NCI-H446 treated with DMSO at 0.1 percent for 48 hours (cell line): ENCODE measurements around the gene IL31.
"Not testable (repeated sequence)": the region's sequence is repeated elsewhere in the genome, so short reads cannot be mapped to it uniquely, and the experiment has no call there.

Source experiments
- DNase-seq: peaks from one replicate; lab custom pipeline; 2025; lab: John Stamatoyannopoulos, UW

Gene IL31

DNA sequence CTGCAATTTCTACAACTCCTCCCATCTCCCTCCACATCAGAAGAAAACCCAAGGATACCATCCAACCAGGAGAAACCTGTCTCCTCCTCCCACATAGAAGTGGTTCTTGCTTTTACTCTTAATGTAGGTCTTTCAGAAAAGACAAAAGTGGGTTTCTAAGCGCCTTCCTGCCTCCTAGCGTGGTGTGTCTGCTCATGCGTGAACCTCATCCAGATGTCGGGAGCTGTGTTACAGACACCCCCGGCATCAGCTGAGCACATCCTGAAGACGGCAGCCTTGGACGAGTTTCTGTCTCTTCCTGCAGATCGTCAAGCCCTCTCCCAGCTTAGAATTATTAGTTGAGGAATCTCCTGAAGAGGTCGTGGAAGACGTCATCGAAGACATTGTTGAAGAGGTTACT, 18.4 kb upstream of the IL31 start:
- no peak for DNase-seq

DNA sequence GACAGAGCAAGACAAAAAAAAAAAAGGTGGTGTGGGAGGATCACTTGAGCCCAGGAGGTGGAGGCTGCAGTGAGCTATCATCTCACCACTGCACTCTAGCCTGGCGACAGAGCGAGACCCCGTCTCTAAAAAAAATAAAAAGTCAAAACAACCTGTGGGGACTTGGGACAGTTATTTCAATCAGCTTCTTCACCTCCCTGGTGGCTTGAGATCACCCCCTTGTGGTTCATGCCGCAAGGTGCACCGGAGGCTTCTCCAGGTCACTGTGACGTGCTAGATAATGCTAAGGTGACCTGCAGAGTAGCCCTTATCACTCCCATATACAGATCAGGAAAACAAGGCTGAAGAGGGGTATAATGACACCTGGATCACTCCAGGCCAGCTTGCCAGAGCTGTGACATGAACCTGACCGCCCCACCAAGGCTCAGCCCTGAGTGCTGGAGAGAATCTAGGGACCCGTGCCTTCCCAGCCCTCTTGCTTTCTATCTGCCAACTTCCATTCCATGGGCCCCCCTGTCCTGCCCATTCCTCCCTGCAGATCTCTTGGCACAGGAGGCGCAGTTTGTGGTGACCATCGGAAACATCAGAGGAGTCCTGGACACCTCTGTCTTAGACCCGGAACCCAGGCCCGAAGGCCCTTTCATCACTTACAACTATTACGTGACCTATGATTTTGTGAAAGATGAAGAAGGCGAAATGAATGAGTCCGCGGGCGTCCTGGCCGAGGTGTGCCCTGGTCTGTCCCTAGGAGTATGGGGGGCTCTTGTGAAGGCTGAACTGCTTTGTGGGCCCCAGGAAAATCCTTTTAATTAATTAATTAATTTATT, 17.0 kb upstream of the IL31 start:
- DNase-seq, result no peak

DNA sequence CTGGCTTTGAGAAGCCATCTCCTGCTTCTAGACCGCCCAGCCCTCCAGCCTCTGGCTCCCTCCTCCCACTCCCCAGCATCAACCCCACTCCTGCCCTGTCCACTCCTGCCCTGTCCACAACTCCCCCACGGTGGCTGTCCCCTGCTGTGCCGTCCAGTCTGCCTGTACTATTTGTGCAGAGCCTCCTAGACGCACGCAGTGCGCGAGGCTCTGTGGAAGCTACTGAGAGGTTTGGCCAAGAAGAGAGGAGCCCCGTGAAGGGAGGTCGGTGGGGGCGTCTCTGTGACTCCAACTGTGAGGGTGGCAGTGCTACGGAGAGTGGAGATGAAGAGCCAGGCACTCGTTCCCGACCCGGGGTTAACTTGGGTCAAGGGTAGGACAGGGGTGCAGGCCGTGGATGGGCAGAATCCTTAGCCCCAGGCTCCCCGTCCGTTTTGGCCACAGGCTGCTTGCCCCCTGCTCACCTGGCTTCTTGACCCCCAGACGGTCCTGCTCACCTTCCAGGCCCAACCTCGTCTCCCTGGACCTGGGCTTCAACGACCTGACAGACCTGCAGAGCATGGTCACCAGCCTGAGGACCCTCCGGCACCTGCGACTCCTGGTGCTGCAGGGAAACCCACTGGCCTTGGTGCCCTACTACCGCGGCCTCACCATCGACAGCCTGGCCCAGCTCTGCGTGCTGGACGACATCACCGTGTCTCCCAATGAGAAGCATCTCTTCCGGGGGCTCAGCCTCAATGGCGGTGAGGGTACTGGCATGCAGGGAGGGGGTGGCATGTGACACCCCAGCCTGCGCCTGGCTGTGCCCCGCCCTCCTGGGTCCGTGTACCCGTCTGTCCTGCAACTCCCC, 15.8 kb upstream of the IL31 start:
- no peak for DNase-seq

DNA sequence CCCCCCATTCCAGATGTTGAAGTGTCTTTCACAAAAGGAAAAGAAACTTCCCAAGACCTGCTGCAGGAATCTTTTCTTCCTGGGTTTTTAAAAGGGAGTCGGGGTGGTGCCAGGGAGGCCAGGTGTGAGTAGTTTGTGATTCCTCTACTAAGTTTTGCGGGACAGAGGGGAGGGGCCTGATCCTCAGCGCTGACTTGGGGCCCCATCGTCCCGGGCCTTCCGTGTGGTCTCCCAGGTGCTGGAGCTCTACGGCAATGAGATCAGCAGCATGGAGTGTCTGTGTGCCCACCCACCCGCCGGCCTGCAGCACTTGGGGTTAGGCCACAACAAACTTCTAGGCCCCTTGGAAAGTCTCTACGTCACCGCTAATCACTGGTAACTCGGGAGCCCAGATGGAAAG, 13.4 kb upstream of the IL31 start:
- no peak for DNase-seq

DNA sequence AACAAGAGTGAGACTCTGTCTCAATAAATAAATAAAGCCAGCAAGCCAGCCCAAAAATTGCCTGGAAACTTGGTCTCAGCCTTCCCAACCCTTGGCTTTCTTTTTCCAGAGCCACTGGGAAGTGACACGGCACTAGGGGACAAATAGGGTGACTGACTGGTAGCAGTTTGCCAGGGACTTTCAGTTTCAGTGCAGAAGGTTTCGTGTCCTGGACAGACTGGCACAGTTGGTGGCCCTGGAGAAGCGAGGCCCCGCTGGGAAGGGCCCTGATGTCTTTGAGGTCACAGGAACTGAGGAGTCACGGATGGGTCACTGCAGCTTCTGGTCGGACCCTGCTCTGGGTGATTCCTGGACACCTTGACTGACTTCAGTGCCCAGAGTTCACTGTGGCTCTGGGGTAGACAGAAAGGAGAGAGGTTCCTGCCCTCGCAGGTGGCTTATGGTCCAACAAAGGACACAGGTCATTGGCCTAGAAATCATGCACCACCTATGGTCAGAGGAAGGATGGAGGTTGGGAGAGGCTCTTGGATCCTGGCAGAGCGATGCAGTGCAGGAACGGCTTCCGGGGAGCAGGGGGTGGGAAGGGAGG, 11.6 kb upstream of the IL31 start:
- DNase-seq, result no peak

DNA sequence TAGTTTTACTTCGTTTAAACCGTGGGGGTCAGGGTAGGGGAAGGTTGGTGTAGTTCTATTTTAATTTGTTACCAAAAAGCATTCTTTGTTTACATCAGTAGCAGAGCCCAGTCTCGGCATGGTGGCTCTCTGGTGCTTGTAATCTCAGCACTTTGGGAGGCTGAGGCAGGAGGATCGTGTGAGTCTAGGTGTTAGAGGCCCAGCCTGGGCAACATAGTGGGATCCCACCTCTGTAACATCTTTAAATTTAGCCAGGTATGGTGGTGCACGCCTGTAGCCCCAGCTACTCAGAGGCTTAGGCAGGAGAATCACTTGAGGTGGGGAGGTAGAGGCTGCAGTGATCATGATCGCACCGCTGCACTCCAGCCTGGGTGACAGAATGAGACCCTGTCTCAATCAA, 11.1 kb upstream of the IL31 start:
- no peak for DNase-seq

DNA sequence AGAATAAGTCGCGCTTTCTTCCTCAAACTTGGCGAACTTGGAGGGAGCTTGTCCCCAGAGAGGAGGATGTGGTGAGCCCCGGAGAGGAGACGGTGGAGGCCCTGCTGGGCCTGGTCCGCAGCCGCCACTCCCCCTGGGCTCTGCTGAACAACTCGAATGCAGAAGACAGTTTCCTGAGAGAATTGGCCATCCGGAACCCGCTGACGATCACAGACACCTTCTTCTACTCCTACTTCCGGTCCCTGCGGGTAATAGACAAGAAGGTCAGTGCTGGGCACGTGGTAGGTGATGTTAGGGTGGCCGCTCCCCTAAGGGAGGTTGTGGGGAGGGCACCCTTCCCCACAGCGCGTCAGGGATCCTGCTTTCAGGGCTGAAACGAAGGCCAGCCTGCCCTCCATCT, 10.5 kb upstream of the IL31 start:
- DNase-seq, result no peak

DNA sequence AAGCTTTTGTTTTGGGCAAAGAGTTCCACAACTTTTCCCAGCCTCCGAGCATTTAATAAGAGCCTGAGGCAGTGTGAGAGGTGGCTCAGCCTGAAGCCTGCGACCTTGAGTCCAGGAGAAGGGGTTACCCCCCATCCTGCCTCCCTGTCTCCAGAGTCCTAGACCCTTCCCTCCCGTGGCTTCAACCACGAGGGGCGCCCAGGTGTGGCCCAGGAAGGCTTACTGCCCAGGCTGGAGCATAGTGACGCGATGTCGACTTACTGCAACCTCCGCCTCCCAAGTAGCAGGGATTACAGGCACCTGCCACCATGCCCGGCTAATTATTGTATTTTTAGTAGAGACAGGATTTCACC, 9.5 kb upstream of the IL31 start:
- no peak for DNase-seq

DNA sequence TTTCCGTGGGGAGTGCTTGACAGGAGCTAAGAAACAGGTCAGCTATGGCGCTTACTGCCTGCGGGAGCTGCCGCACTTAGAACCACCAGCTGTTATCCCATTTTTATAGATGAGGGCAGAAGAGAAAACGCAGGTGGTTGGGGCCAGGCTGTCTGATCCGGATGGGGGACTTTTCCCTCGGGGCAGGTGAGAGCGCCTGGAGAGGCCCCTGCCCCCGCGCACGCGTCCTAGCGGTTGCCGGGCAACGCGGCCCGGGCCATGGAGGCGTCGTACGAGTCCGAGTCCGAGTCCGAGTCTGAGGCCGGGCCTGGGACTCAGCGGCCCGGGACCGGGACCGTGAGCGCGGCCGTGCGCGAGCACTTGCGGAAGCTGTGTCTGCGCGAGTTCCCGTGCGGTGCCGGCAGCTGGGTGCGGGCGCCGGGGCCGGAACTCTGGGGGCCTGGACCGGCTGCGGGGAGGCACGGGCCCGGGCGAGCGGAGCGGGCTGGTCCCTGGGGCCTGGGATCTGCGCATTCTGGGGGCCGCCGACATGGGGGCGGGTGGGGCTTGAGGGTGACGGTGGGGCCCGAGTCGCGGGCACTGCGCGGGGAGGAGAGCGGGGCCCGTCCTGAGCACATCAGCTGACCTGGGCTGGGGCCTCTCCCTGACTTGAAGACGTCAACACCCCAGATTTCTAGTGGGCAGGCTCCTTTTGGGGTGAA, 9.0 kb upstream of the IL31 start, which contains the start of gene LRRC43:
LRRC43 (plus strand) TSS at position 237 of the 701 bp plus-strand sequence; CDS start at position 259, 22 bp downstream.
- no peak for DNase-seq

DNA sequence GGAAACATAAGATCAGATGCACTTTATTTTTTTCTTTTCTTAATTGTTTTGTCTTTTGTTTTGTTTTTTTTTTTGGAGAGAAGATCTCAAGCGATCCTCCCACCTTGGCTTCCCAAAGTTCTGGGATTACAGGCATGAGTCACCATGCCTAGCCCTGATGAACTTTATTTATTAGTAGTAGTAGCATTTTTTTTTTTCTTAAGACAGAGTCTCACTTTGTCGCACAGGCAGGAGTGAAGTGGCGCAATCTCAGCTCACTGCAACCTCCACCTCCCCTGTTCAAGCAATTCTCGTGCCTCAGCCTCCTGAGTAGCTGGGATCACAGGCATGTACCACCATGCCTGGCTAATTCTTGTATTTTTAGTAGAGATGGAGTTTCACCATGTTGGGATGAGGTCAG, 2.5 kb upstream of the IL31 start:
- DNase-seq, result not testable (repeated sequence)

DNA sequence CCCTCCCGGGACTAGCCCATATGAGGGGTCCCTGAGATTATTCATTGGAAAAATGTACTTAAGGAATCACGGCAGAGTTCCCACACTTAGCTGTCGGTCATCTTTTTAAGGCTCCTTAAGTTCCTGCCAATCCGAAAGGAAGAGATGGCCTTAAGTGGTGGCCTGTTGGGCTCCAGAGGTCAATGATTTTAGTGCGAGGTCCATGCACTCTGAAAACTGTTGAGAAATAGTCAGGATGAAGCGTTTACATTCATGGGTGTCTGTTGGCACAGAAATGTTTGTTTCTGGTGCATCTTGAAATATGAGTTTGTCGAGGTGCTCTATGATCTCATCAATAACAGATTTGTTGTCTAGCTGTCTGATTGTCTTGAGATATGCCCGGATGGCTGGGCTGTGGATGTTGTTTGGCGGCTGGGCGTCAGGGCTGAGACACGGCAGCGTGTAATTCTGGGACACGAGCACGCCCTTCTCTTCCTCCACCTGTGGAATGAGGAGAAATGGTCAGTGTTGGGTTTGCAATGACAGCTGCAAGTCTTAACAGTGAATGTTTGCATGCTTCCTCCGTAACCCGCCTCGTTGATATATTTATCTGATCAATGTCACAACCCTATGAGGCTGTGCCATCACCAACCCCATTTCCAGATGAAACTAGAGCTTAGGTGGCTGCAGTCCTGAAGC, 1.6 kb downstream of the IL31 start:
- no peak for DNase-seq

DNA sequence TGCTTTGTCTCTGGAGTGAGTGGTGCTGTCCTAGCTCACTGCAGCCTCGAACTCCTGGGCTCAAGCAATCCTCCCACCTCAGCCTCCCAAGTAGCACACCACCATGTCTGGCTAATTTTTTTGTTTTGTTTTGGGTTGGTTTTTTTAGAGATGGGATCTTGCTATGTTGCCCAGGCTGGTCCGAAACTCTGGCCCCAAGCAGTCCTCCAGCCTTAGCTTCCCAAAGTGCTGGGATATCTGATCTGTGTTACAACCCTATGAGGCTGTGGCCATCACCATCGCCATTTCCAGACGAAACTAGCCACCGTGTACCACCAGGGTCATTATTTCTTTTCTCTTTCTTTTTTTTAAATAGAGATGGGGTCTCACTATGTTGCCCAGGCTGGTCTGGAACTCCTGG, 2.6 kb downstream of the IL31 start:
- DNase-seq, result no peak

DNA sequence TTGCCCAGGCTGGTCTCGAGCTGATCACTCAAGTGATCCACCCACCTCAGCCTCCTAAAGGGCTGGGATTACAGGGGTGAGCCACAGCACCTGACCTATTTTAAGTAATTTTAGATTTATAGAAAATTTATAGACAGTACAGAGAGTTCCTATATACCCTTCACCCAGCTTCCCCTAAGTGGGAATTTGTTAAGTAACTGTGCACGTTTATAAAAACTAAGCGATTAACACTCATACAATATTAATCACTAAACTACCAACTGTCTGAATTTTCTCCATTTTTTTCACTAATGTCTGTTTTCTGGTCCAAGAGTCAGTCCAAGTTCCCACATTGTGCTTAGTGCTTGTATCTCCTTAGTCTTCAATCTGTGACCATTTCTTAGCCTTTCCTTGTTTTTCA, 5.5 kb downstream of the IL31 start:
- no peak for DNase-seq

DNA sequence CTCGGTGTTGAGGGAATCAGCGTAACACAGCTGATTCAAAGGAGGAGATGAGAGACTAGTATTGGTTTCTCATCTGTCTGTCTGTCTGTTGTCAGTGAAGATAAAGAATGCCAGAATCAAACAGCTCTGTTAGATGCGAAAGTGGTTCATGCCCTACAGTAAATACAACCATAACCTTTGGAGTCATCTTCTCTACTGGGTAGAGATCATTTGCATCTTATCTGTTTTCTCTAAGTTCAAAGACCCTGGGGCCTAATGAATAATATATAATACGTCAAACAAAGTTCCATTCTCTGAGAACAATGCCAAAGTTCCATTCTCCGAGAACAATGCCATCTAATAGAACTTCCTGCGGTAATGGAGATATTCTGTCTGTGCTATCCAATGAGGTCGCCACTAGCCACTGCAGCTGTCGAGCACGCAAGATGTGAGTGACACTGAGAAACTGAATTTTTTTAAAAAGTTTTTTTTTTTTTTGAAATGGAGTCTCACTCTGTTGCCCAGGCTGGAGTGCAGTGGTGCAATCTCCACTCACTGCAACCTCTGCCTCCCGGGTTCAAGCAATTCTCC, 6.6 kb downstream of the IL31 start:
- DNase-seq, result no peak

DNA sequence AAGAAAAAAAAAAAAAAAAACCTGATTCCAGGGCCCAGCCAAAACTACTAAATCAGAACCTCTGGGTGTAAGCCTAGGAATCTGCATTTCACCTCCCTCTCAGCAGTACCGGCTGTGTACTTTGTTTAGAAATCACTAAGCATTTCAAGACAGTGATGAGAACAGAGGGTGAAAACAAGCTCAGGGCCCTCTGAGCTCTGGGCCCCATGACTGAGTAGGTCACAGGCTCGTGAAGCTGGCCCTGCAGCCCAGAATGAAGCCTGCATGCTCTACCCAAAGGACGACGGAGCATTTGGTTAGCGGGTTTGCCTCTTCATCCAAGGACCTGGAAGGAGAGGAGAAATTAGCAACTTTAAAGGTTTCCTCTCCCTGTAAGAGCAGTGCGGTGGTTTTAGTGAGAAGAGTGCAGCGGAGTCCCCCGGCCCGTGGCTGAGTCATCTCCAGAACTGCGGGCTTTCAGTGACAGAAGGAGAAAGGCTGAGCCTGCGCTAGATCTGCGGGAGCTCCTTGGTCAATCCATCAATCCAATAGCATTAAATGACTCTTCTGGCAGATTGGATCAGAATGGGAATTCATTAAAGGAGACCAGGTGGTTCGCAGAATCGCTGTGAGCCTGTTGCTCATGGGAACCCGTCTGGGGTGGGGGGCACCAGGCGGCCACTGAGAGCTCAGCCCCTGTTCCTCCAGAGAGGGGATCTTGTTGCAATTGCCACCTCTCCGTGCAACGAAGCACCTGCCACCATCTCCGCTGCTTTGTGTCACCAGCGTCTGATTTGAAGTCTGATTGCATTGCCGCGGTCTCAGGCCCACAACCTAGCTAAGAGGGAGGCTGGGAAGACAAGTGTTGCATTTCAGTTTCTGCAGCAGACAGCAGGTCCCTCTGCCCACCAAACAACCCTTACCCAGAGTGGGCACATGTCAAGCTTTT, 7.3 kb downstream of the IL31 start:
- no peak for DNase-seq

DNA sequence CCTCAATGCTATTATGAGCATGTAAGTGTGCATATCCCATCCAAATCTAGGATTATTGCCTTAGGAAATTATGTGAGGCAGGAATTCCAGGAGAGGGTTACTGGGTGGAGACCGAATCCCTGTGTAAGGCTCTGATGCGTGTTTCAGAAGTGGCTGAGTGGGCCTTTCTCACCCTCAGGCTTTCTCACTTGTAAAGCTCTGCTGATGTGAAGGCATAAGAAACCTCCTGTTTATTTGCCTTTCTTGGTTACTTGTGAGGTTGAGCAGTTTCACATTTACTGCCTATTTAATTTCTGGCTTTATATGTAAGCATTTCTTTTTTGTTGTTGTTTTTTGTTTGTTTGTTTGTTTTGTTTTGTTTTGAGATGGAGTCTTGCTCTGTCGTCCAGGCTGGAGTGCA, 11.0 kb downstream of the IL31 start:
- DNase-seq, result no peak

DNA sequence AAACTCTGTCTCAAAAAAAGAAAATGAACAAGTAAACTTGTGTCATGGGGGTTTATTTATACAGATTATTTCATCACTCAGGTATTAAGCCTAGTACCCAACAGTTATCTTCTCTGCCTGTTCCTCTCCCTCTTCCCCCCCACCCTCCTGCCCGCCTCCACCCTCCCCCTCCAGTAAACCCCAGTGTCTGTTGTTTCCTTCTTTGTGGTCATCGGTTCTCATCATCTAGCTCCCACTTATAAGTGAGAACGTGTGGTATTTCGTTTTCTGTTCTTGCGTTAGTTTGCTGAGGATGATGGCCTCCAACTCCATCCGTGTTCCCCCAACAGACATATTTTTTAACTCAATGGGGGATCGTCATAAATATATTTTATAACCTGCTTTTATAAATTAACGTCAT, 12.3 kb downstream of the IL31 start:
- DNase-seq, result no peak

DNA sequence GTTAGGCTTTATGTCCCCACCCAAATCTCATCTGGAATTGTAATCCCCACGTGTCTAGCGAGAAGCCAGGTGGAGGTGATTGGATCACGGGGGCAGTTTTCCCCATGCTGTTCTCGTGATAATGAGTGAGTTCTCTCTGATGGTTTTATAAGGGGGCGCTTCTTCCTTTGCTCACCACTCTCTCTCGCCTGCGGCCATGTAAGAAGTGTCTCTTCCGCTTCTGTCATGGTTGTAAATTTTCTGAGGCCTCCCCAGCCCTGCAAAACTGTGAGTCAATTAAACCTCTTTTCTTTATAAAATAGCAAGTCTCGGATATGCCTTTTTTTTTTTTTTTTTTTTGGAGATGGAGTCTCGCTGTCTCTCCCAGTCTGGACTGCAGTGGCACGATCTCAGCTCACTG, 13.3 kb downstream of the IL31 start:
- DNase-seq, result no peak

DNA sequence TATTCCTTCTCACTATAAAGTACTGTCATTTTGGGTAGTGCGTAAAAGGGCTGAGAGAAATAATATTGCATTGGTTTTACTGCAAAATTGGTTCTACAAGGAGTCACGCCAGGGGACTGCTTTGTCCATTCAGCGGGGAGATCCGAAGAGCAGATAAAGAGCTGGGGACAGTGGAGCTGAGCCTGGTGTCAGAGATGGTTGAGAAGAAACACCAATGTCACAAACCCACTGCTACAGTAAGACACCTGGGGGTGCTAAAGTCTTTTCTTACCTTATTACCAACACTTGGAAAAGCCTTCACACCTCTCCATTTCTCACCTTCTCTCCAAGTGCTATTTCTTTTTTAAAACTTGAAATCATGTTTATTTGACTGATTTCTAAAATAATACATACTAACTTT, 14.1 kb downstream of the IL31 start:
- DNase-seq, result no peak

DNA sequence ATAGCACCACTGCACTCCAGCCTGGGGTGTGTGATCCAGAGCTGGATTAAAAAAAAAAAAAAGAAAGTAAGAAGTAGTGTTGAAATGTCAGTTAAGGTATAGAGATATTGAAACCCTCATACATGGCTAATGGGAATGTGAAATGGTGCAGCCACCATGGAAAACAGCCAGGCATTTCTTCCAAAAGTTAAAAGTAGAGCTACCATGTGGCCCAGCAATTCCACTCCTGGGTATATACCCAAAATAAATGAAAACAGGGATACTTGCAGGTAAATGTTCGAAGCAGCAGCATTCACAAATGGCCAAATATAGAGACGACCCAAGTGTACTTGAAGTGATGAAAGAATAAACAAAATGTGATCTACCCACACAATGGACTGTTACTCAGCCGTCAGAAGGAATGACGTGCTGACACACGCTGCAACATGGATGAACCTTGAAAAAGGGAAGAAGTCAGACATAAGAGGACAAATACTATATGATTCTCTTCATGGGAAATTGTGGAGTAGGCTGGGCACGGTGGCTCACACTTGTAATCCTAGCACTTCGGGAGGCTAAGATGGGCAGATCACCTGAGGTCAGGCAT, 15.2 kb downstream of the IL31 start:
- DNase-seq, result no peak
